ENCODE measurements around the gene C22orf42. TPM values are rescaled to one million over a fixed set of nuclear protein-coding genes. Genes with fewer than 3 reads are reported as not detected.
"Not testable (repeated sequence)": the region's sequence is repeated elsewhere in the genome, so short reads cannot be mapped to it uniquely, and the experiment has no call there.

C22orf42 gene
- total RNA-seq, 1 donor: not detected

DNA sequence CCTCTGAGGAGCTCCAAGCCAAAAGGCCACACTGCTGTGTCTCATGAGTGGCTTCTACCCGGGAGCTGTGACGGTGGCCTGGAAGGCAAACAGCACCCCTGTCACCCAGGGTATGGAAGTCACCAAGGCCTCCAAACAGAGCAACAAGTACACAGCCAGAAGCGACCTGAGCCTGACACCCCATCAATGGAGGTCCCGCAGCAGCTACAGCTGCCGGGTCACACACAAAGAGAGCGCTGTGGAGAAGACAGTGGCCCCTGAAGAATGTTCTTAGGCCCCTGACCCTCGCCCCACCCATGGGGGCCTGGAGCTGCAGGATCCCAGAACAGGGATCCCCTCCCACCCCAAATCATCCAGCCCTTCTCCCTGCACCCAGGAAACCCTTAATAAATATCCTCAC, 40.9 kb upstream of the C22orf42 start:
- no peak for DNase-seq (ENCODE audit: low read depth)
- TF ChIP-seq, protein P1, sequence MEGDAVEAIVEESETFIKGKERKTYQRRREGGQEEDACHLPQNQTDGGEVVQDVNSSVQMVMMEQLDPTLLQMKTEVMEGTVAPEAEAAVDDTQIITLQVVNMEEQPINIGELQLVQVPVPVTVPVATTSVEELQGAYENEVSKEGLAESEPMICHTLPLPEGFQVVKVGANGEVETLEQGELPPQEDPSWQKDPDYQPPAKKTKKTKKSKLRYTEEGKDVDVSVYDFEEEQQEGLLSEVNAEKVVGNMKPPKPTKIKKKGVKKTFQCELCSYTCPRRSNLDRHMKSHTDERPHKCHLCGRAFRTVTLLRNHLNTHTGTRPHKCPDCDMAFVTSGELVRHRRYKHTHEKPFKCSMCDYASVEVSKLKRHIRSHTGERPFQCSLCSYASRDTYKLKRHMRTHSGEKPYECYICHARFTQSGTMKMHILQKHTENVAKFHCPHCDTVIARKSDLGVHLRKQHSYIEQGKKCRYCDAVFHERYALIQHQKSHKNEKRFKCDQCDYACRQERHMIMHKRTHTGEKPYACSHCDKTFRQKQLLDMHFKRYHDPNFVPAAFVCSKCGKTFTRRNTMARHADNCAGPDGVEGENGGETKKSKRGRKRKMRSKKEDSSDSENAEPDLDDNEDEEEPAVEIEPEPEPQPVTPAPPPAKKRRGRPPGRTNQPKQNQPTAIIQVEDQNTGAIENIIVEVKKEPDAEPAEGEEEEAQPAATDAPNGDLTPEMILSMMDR (IDR thresholded peaks at IDR 0.05; ENCODE audit: insufficient read depth, low read length): no peak
- no peak overlapping the region for H3K4me3 ChIP-seq (ENCODE audit: low read depth, low read length)

DNA sequence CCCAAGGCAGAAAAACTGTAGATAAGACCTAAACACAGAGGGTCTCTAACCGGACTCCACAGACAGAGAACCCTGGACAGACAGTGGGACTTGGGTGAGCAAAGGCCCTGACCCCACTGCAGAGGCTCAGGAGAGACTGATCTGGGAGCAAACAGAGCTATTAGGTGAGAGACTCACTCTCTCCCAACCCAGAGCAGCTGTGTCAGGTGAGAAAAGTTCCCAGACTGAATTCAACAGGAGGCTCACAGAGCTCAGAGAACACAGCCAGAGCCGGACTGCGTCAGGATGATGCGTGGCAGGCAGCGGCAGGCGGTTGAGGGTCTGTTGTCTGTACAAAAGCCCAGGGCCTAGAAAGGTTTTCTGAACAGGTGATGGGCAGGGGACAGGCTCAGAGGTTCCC, 40.2 kb upstream of the C22orf42 start:
- TF ChIP-seq, protein P1 (IDR thresholded peaks at IDR 0.05; ENCODE audit: insufficient read depth, low read length): no peak
- no peak overlapping the region for H3K4me3 ChIP-seq (ENCODE audit: low read depth, low read length)
- DNase-seq (ENCODE audit: low read depth): no peak

DNA sequence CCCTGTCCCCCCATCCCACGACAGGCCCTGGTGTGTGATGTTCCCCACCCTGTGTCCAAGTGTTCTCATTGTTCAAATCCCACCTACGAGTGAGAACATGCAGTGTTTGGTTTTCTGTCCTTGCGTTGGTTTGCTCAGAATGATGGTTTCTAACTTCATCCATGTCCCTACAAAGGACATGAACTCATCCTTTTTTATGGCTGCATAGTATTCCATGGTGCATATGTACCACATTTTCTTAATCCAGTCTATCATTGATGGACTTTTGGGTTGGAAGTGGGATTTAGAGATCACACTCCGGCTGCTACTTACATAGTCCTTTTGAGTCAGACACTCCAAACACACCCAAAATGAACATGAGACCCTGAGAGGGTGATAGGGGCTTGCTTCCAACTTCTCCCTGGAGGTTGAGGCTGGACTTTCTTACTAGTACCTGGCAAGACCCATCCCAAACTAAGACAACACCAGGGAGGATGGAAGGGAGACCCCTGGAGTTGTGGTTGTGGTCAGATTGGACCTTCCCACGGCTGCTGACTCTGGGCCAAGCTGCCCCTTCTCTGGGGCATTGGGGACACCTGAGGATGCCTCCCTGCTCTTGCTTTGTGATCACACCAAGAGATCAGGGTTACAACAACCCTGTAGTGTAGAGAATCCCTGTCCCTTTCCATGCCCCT, 38.6 kb upstream of the C22orf42 start:
- not testable (repeated sequence) for H3K4me3 ChIP-seq (ENCODE audit: low read depth, low read length); DNase-seq (ENCODE audit: low read depth)

DNA sequence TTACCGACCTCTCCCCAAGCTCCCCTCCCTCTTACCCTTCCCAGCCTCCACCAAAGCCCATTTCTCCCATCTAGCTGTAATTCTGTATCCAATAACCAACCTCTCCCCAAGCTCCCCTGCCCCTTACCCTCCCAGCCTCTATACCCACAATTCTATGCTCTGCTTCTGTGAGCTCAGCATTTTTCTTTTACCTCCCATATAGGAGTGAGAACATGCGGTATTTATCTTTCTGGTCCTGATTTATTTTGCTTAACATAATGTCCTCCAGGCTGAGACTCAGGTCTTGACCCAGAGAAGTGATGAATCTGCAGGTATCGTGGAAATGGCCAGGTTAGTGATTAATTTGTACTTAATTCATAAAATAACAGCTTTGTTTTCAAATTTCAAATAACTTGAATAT, 36.8 kb upstream of the C22orf42 start:
- DNase-seq (ENCODE audit: low read depth); H3K4me3 ChIP-seq (ENCODE audit: low read depth, low read length): not testable (repeated sequence)

DNA sequence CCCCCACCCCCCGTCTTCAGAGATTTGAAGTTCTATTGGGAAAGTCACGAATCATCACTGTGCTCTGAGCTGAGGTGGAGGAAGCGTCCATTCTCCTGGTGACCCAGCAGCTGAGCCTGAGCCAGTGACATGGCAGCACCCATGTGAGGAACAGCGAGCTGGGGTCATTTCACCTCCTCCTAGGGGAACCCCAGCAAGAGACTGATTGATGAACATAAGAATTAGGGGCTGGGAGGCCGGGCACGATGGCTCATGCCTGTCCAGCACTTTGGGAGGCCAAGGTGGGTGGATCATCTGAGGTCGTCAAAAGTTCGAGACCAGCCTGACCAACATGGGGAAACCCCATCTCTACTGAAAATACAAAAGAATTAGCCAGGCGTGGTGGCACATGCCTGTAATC, 34.2 kb upstream of the C22orf42 start:
- H3K4me3 ChIP-seq (ENCODE audit: low read depth, low read length); DNase-seq (ENCODE audit: low read depth): not testable (repeated sequence)

DNA sequence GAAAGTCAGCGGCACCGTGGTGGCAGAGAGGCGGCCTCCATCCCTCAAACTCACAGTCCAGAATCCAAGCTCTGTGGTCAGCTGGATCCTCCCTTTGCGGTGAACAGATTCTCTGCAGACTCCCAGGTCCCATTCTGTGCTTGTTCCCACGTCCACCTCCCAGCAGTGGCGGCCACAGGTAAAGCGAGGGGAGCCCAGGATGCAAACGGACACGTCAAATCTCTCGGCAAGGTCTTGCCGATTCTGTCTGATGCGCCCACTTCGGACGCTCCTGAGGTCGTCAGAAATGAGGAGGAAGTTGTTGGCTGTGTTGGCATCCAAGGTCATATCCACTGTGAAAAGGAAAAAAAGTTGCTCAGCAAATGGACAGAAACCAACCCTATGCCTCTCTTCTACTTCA, 31.9 kb upstream of the C22orf42 start:
- not testable (repeated sequence) for DNase-seq (ENCODE audit: low read depth); H3K4me3 ChIP-seq (ENCODE audit: low read depth, low read length)

DNA sequence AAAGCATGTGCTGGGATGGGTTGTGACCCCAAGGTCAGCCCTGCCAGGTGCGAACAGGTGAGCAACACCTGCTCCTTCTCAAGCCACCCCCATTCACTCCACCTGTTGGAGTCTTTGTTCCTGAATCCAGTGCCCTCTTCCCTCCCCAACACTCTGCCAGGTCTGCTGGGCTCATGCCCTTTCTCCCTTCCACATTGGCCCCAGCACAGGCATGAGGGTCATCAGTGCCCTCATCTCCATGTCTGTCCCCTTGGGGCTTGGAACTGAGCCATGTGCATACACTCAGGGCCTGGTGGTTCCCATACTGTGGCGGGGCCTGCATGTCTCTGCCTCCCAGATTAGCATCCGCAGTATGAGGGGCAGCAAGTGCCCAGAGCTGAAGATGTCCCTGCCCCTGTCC, 26.7 kb upstream of the C22orf42 start:
- TF ChIP-seq, protein P1 (IDR thresholded peaks at IDR 0.05; ENCODE audit: insufficient read depth, low read length): no peak
- no peak overlapping the region for H3K4me3 ChIP-seq (ENCODE audit: low read depth, low read length)
- DNase-seq (ENCODE audit: low read depth): no peak

DNA sequence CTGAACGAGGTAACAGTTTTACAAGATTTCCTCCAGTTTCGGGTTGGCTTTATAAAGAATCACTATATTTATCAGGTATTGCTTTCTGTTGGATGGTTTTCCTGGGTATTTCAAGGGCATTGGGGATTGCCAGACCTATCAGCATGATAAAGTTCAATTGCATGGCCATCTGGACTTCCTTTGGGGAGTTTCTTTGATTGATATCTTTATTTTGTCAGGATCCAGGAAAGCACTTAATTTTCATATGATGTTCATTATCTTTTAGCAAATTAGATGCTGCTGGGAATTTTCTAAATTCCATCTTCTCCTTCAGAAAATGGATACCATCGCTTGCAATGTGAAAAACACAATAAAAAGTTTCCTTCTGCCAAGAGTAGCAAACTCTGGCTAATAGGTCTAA, 24.5 kb upstream of the C22orf42 start:
- no peak overlapping the region for H3K4me3 ChIP-seq (ENCODE audit: low read depth, low read length)
- DNase-seq (ENCODE audit: low read depth): no peak
- TF ChIP-seq, protein P1 (IDR thresholded peaks at IDR 0.05; ENCODE audit: insufficient read depth, low read length): no peak

DNA sequence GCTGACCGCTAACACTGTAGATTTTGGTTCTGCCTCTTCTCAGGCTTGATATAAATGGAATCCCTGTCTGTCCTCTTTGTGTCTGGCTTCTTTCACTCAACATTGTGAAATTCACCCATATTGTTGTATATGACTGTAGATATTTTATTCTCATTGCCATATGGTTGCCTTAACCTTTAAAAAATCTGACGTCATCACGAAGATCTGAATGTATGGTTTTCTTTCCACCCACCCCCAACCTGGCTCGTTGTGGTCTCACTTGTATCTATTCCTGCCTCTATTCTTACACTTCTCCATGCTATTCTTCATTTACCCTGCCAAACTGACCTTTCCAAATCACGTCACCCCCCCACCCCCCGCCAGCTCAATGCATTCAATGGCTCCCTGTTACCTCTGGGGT, 21.9 kb upstream of the C22orf42 start:
- DNase-seq (ENCODE audit: low read depth): no peak
- TF ChIP-seq, protein P1 (IDR thresholded peaks at IDR 0.05; ENCODE audit: insufficient read depth, low read length): no peak
- no peak overlapping the region for H3K4me3 ChIP-seq (ENCODE audit: low read depth, low read length)

Measured in fibroblast of the aortic adventitia (primary cell).